Measurements from ENCODE around the gene TMEM59.

DNA sequence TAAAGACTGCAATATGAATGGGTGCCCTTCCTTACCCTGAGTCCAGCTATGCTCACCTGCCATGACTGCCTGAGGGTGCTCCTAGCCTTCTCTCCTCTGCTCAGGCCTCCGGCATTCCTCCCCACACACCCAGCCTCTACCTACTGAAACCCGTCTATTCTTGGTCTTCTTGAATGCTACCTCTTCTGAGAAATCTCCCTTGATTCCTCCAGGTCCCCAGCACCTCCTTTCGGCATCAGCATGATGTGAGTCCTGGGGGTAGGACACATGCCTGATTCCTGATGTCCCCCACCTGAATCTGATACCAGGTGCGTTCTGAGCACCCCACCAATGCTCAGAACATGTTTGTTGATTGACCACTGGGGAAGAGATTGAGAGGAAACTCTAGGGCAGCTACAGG lies 43.6 kb downstream of the TMEM59 start:
- TF ChIP-seq, protein P1, sequence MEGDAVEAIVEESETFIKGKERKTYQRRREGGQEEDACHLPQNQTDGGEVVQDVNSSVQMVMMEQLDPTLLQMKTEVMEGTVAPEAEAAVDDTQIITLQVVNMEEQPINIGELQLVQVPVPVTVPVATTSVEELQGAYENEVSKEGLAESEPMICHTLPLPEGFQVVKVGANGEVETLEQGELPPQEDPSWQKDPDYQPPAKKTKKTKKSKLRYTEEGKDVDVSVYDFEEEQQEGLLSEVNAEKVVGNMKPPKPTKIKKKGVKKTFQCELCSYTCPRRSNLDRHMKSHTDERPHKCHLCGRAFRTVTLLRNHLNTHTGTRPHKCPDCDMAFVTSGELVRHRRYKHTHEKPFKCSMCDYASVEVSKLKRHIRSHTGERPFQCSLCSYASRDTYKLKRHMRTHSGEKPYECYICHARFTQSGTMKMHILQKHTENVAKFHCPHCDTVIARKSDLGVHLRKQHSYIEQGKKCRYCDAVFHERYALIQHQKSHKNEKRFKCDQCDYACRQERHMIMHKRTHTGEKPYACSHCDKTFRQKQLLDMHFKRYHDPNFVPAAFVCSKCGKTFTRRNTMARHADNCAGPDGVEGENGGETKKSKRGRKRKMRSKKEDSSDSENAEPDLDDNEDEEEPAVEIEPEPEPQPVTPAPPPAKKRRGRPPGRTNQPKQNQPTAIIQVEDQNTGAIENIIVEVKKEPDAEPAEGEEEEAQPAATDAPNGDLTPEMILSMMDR (IDR thresholded peaks at IDR 0.05; ENCODE audit: low read depth, low read length, poor library complexity, severe bottlenecking), result no peak
- TF ChIP-seq EZH2phosphoT487 (IDR thresholded peaks at IDR 0.05; ENCODE audit: borderline replicate concordance, low read length), result no peak
